Measurements from ENCODE around the gene ABHD14A. TPM values are rescaled to one million over a fixed set of nuclear protein-coding genes. Genes with fewer than 3 reads are reported as not detected.

The ABHD14A gene
- total and polyA plus RNA-seq, 2 of the 13 experiments (the other 11 are each of a cell fraction or from before 2014, with no cell fraction given) = 29.5 to 46.9 TPM

GRCh38 chr3:51942603-51943450, 32.0 kb upstream of the ABHD14A start (continued):
- TF ChIP-seq ZHX2 (IDR thresholded peaks at IDR 0.05; ENCODE audit: low read depth) = no peak
- TF ChIP-seq ZHX2 (CRISPR knock-in tag; IDR thresholded peaks at IDR 0.05; ENCODE audit: borderline replicate concordance) = no peak
- TF ChIP-seq SIX4 (CRISPR knock-in tag; IDR thresholded peaks at IDR 0.05) = peak; percentile 41; the same call in 1 of the 2 replicates
- TF ChIP-seq, protein P1, sequence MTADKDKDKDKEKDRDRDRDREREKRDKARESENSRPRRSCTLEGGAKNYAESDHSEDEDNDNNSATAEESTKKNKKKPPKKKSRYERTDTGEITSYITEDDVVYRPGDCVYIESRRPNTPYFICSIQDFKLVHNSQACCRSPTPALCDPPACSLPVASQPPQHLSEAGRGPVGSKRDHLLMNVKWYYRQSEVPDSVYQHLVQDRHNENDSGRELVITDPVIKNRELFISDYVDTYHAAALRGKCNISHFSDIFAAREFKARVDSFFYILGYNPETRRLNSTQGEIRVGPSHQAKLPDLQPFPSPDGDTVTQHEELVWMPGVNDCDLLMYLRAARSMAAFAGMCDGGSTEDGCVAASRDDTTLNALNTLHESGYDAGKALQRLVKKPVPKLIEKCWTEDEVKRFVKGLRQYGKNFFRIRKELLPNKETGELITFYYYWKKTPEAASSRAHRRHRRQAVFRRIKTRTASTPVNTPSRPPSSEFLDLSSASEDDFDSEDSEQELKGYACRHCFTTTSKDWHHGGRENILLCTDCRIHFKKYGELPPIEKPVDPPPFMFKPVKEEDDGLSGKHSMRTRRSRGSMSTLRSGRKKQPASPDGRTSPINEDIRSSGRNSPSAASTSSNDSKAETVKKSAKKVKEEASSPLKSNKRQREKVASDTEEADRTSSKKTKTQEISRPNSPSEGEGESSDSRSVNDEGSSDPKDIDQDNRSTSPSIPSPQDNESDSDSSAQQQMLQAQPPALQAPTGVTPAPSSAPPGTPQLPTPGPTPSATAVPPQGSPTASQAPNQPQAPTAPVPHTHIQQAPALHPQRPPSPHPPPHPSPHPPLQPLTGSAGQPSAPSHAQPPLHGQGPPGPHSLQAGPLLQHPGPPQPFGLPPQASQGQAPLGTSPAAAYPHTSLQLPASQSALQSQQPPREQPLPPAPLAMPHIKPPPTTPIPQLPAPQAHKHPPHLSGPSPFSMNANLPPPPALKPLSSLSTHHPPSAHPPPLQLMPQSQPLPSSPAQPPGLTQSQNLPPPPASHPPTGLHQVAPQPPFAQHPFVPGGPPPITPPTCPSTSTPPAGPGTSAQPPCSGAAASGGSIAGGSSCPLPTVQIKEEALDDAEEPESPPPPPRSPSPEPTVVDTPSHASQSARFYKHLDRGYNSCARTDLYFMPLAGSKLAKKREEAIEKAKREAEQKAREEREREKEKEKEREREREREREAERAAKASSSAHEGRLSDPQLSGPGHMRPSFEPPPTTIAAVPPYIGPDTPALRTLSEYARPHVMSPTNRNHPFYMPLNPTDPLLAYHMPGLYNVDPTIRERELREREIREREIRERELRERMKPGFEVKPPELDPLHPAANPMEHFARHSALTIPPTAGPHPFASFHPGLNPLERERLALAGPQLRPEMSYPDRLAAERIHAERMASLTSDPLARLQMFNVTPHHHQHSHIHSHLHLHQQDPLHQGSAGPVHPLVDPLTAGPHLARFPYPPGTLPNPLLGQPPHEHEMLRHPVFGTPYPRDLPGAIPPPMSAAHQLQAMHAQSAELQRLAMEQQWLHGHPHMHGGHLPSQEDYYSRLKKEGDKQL (CRISPR knock-in tag; IDR thresholded peaks at IDR 0.05; ENCODE audit: low read depth) = no peak
- no peak for TF ChIP-seq FOXJ3 (CRISPR knock-in tag; IDR thresholded peaks at IDR 0.05; ENCODE audit: borderline replicate concordance)
- no peak for TF ChIP-seq ZNF704 (CRISPR knock-in tag; IDR thresholded peaks at IDR 0.05; ENCODE audit: borderline replicate concordance)
- no peak for TF ChIP-seq ZNF652 (CRISPR knock-in tag; IDR thresholded peaks at IDR 0.05; ENCODE audit: borderline replicate concordance, low read depth)
- TF ChIP-seq GPN1 (CRISPR knock-in tag; IDR thresholded peaks at IDR 0.05; ENCODE audit: borderline replicate concordance) = no peak
- TF ChIP-seq, protein P2, sequence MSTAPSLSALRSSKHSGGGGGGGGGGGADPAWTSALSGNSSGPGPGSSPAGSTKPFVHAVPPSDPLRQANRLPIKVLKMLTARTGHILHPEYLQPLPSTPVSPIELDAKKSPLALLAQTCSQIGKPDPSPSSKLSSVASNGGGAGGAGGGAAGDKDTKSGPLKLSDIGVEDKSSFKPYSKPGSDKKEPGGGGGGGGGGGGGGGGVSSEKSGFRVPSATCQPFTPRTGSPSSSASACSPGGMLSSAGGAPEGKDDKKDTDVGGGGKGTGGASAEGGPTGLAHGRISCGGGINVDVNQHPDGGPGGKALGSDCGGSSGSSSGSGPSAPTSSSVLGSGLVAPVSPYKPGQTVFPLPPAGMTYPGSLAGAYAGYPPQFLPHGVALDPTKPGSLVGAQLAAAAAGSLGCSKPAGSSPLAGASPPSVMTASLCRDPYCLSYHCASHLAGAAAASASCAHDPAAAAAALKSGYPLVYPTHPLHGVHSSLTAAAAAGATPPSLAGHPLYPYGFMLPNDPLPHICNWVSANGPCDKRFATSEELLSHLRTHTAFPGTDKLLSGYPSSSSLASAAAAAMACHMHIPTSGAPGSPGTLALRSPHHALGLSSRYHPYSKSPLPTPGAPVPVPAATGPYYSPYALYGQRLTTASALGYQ (CRISPR knock-in tag; IDR thresholded peaks at IDR 0.05) = 0 out of 2 replicates have a peak, but pooled peaks have one; percentile 13
- 0 out of 2 replicates have a peak, but pooled peaks have one; percentile 27 for TF ChIP-seq ZNF124 (CRISPR knock-in tag; IDR thresholded peaks at IDR 0.05)
- TF ChIP-seq KLF12 (CRISPR knock-in tag; IDR thresholded peaks at IDR 0.05; ENCODE audit: borderline replicate concordance) = no peak; the same call in 1 of the 2 replicates

Data from HepG2 (cell line).